Sigmoid colon (tissue), 4 donors: ENCODE data around the gene CHN2.

Experiments
- EP300 ChIP-seq, 4 donors: sonication (generic); formaldehyde crosslinking; IDR thresholded peaks; one replicate each; pipeline ENCODE4 v1.6.1; 2017; ENCODE audit warnings: antibody characterized with exemption in 4 of 4
- POLR2A ChIP-seq, 2 donors: fragments of 450-650 bp; IDR thresholded peaks; one replicate each; pipeline ENCODE4 v1.6.1; 2016; ENCODE audit warnings: antibody characterized with exemption in 2 of 2, mild to moderate bottlenecking in 2 of 2, moderate library complexity in 2 of 2
- POLR2AphosphoS5 ChIP-seq, 4 donors: sonication (generic); formaldehyde crosslinking; IDR thresholded peaks; one replicate each; pipeline ENCODE4 v1.6.1; 2017; ENCODE audit warnings: antibody characterized with exemption in 4 of 4
- TF ChIP-seq, protein P1 (sequence below), 4 experiments: fragments of 450-650 bp in 3 of 4; fragments of 200-600 bp in 1 of 4; IDR thresholded peaks; one replicate each; pipeline ENCODE4 v1.5.1; 2016 to 2019; ENCODE audit warnings: antibody characterized with exemption in 4 of 4, mild to moderate bottlenecking in 3 of 4, moderate library complexity in 2 of 4

DNA sequence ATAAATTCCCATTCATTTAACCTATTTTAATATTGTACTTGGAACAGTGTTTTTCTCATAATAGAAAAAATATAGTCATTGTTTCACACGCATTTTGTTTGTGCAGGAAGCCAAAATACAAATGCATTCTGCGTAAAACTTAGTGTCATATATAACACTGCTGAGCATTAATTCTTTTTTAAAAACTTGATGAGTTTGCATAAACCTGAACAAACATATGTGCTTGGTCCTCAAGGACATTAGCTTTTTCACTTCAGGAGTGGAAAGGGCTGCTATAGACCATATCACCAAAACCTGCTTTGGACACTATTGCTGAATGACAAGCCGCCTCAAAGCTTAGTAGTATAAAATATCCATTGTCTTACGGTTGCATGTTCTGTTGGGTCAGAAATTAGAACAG is 267.4 kb downstream of the CHN2 start:
- TF ChIP-seq, protein P1, sequence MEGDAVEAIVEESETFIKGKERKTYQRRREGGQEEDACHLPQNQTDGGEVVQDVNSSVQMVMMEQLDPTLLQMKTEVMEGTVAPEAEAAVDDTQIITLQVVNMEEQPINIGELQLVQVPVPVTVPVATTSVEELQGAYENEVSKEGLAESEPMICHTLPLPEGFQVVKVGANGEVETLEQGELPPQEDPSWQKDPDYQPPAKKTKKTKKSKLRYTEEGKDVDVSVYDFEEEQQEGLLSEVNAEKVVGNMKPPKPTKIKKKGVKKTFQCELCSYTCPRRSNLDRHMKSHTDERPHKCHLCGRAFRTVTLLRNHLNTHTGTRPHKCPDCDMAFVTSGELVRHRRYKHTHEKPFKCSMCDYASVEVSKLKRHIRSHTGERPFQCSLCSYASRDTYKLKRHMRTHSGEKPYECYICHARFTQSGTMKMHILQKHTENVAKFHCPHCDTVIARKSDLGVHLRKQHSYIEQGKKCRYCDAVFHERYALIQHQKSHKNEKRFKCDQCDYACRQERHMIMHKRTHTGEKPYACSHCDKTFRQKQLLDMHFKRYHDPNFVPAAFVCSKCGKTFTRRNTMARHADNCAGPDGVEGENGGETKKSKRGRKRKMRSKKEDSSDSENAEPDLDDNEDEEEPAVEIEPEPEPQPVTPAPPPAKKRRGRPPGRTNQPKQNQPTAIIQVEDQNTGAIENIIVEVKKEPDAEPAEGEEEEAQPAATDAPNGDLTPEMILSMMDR (IDR thresholded peaks at IDR 0.05): no peak
- no peak for TF ChIP-seq POLR2A (IDR thresholded peaks at IDR 0.05)
- TF ChIP-seq POLR2AphosphoS5 (IDR thresholded peaks at IDR 0.05): no peak
- no peak for TF ChIP-seq EP300 (IDR thresholded peaks at IDR 0.05)
